PC-9 (cell line): ENCODE measurements around the gene PTPRM. TPM values are rescaled to one million over a fixed set of nuclear protein-coding genes. Genes with fewer than 3 reads are reported as not detected.

Source experiments
- BruUV-seq: library from RNA; stranded (reverse); fragments of 400-500 nt; replicated peaks from 2 replicates; lab custom pipeline; 2021; lab: Mats Ljungman, UMichigan
- CTCF ChIA-PET: fragments of 300-600 bp; sonication (Branson Sonifier 250); formaldehyde crosslinking; loops from one replicate; lab custom pipeline; 2022; ENCODE audit warnings: antibody characterized with exemption; lab: Charles Lee
- POLR2A ChIA-PET: fragments of 300-600 bp; sonication (Branson Sonifier 250); formaldehyde crosslinking; loops from one replicate; lab custom pipeline; 2022; ENCODE audit warnings: antibody characterized with exemption; ENCODE audit not compliant: unreplicated experiment; lab: Charles Lee
- DNase-seq, 2 experiments: peaks; one replicate each; pipeline versions ENCODE4 v3.0.0 to v3.0.0-alpha.2; 2015 to 2022; ENCODE audit warnings: mixed read lengths in 1 of 2
- H2AFZ ChIP-seq: fragments of 200-600 bp; sonication (generic); 2 replicates; pipeline ENCODE4 v1.8.1; 2017; ENCODE audit warnings: antibody characterized with exemption
- H3F3A ChIP-seq: fragments of 200-600 bp; sonication (generic); 2 replicates; pipeline ENCODE4 v1.8.1; 2017; ENCODE audit warnings: antibody characterized with exemption, mild to moderate bottlenecking, low read depth; ENCODE audit not compliant: insufficient read depth
- H3K27ac ChIP-seq: fragments of 200-600 bp; sonication (generic); 2 replicates; pipeline ENCODE4 v1.6.1; 2016; ENCODE audit warnings: mixed run types
- H3K27me3 ChIP-seq: fragments of 200-600 bp; sonication (generic); 2 replicates; pipeline ENCODE4 v1.6.1; 2016; ENCODE audit warnings: low read depth, mixed run types; ENCODE audit not compliant: insufficient read depth
- H3K36me3 ChIP-seq: fragments of 200-600 bp; sonication (generic); 2 replicates; pipeline ENCODE4 v1.6.1; 2016; ENCODE audit warnings: low read depth, mixed run types
- H3K4me1 ChIP-seq: fragments of 200-600 bp; sonication (generic); replicated peaks from 2 replicates; pipeline ENCODE4 v1.6.1; 2016; ENCODE audit warnings: mixed run types; ENCODE audit not compliant: insufficient read depth
- H3K4me2 ChIP-seq: fragments of 200-600 bp; sonication (generic); 2 replicates; pipeline ENCODE4 v1.6.1; 2017; ENCODE audit warnings: mixed run types
- H3K4me3 ChIP-seq: fragments of 200-600 bp; sonication (generic); 2 replicates; pipeline ENCODE4 v1.6.1; 2016; ENCODE audit warnings: mixed run types
- H3K79me2 ChIP-seq: fragments of 200-600 bp; sonication (generic); 2 replicates; pipeline ENCODE4 v1.6.1; 2017; ENCODE audit warnings: low read depth, mixed run types
- H3K9me2 ChIP-seq: fragments of 200-600 bp; sonication (generic); 2 replicates; pipeline ENCODE4 v1.8.1; 2017; ENCODE audit warnings: mild to moderate bottlenecking; ENCODE audit not compliant: insufficient read depth
- H3K9me3 ChIP-seq: fragments of 200-600 bp; sonication (generic); 2 replicates; pipeline ENCODE4 v1.8.1; 2016; ENCODE audit warnings: low read depth; ENCODE audit not compliant: insufficient read depth
- H4K20me1 ChIP-seq: fragments of 200-600 bp; sonication (generic); 2 replicates; pipeline ENCODE4 v1.8.1; 2017; ENCODE audit not compliant: insufficient read depth
- EZH2 ChIP-seq: fragments of 200-600 bp; sonication (generic); IDR thresholded peaks from 2 replicates; pipeline ENCODE4 v1.8.0; 2017; ENCODE audit warnings: antibody characterized with exemption, low read depth
- intact Hi-C: fragments of 100-400 bp; cut with micrococcal nuclease; formaldehyde crosslinking; loops from one replicate; pipeline ENCODE4 v1.10.0; 2022; ENCODE audit not compliant: unreplicated experiment
- total RNA-seq: library from RNA; stranded (reverse); gene quantifications from 2 replicates; pipeline ENCODE4 v1.2.3, GENCODE V29; 2021
- TF ChIP-seq, protein P1 (sequence below): fragments of 200-600 bp; sonication (generic); conservative IDR thresholded peaks from 2 replicates; pipeline ENCODE4 v1.6.1; 2017; ENCODE audit warnings: mixed run types, antibody characterized with exemption, mild to moderate bottlenecking, moderate library complexity

PTPRM gene
- total RNA-seq, 1 experiment from 2014 or later, result 32.5 TPM

GRCh38 chr18:7899078-7899477, 332.0 kb downstream of the PTPRM start:
- Histone ChIP-seq H3K4me2 (no peak overlapping the region), H3K36me3 (no peaks in the 10 kb centered on the region), H3K9me3 (0 out of 2 replicates have a peak, but pooled peaks cover under 1% of the 10 kb centered on the region), H3K27ac (no peak overlapping the region), H3K79me2 (no peaks in the 10 kb centered on the region), H3F3A (peaks cover 6% of the 10 kb centered on the region; the same call in 1 of the 2 replicates), H3K27me3 (no peaks in the 10 kb centered on the region), H3K9me2 (no peaks in the 10 kb centered on the region), H3K4me1 (peaks cover 25% of the 10 kb centered on the region), H3K4me3 (no peak overlapping the region), H4K20me1 (no peaks in the 10 kb centered on the region), H2AFZ (no peak overlapping the region)
- ChIA-PET CTCF (no interaction called here), POLR2A (no interaction called here)
- TF ChIP-seq, protein P1, sequence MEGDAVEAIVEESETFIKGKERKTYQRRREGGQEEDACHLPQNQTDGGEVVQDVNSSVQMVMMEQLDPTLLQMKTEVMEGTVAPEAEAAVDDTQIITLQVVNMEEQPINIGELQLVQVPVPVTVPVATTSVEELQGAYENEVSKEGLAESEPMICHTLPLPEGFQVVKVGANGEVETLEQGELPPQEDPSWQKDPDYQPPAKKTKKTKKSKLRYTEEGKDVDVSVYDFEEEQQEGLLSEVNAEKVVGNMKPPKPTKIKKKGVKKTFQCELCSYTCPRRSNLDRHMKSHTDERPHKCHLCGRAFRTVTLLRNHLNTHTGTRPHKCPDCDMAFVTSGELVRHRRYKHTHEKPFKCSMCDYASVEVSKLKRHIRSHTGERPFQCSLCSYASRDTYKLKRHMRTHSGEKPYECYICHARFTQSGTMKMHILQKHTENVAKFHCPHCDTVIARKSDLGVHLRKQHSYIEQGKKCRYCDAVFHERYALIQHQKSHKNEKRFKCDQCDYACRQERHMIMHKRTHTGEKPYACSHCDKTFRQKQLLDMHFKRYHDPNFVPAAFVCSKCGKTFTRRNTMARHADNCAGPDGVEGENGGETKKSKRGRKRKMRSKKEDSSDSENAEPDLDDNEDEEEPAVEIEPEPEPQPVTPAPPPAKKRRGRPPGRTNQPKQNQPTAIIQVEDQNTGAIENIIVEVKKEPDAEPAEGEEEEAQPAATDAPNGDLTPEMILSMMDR, result no peak
- TF ChIP-seq EZH2, result no peak
- no peak for DNase-seq
- intact Hi-C loops, result no loop called here
- no TSS peak for BruUV-seq

DNA sequence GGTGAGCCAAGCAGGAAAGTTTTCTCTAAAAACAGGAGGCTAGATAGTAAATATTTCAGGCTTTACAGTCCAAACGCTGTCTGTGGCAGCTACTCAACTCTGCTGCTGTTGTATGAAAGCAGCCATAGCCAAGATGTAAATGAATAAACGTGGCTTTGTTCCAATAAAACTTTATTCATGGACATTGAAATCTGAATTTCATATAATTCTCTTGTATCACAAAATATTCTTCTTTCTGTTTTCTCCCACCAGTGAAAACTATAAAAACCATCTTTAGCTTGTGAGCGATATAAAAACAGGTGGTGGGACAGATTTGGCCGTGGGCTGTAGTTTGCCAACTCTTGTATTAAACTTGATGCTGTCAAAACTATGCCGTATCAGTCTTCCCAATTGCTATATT, 333.0 kb downstream of the PTPRM start:
- intact Hi-C loops, result no loop called here
- H3K36me3 ChIP-seq, result no peaks in the 10 kb centered on the region
- no peak overlapping the region for H2AFZ ChIP-seq
- H4K20me1 ChIP-seq, result no peaks in the 10 kb centered on the region
- no peaks in the 10 kb centered on the region for H3K79me2 ChIP-seq
- no peaks in the 10 kb centered on the region for H3K9me2 ChIP-seq
- H3K27me3 ChIP-seq, result no peaks in the 10 kb centered on the region
- H3K4me3 ChIP-seq, result no peak overlapping the region
- CTCF ChIA-PET, result no interaction called here
- H3K4me2 ChIP-seq, result no peak overlapping the region
- 0 out of 2 replicates have a peak, but pooled peaks cover 3% of the 10 kb centered on the region for H3K9me3 ChIP-seq
- POLR2A ChIA-PET, result no interaction called here
- peaks cover 35% of the 10 kb centered on the region for H3K4me1 ChIP-seq
- no peak overlapping the region for H3K27ac ChIP-seq
- TF ChIP-seq EZH2, result no peak
- TF ChIP-seq, protein P1, result no peak
- H3F3A ChIP-seq, result peaks cover 12% of the 10 kb centered on the region; the same call in 1 of the 2 replicates
- DNase-seq, result no peak
- no TSS peak for BruUV-seq

GRCh38 chr18:7901657-7902056, 334.5 kb downstream of the PTPRM start:
- H3F3A ChIP-seq, result peaks cover 12% of the 10 kb centered on the region; the same call in 1 of the 2 replicates
- no peak overlapping the region for H2AFZ ChIP-seq
- H3K9me2 ChIP-seq, result no peaks in the 10 kb centered on the region
- TF ChIP-seq, protein P1, result no peak
- no peak for TF ChIP-seq EZH2
- no peaks in the 10 kb centered on the region for H3K36me3 ChIP-seq
- H4K20me1 ChIP-seq, result no peaks in the 10 kb centered on the region
- CTCF ChIA-PET, result interaction anchor here (1.2 kb wide), 1 partner anchor 23 kb away, joined by 3 read pairs; no protein-coding TSS in a partner anchor
- no peak overlapping the region for H3K4me3 ChIP-seq
- 0 out of 2 replicates have a peak, but pooled peaks cover 3% of the 10 kb centered on the region for H3K9me3 ChIP-seq
- no peak overlapping the region for H3K4me2 ChIP-seq
- intact Hi-C loops, result no loop called here
- POLR2A ChIA-PET, result interaction anchor here (0.6 kb wide), 1 partner anchor 89 kb away, joined by 11 read pairs; no protein-coding TSS in a partner anchor
- H3K27me3 ChIP-seq, result no peaks in the 10 kb centered on the region
- BruUV-seq, result no TSS peak
- H3K79me2 ChIP-seq, result no peaks in the 10 kb centered on the region
- H3K27ac ChIP-seq, result no peak overlapping the region
- DNase-seq, result no peak
- peaks cover 24% of the 10 kb centered on the region for H3K4me1 ChIP-seq
